ENCODE measurements around the gene HCFC1R1. TPM values are rescaled to one million over a fixed set of nuclear protein-coding genes. Genes with fewer than 3 reads are reported as not detected.

Gene HCFC1R1
- total and polyA plus RNA-seq, 2 experiments from 2014 or later, result 30.2 to 192 TPM

DNA sequence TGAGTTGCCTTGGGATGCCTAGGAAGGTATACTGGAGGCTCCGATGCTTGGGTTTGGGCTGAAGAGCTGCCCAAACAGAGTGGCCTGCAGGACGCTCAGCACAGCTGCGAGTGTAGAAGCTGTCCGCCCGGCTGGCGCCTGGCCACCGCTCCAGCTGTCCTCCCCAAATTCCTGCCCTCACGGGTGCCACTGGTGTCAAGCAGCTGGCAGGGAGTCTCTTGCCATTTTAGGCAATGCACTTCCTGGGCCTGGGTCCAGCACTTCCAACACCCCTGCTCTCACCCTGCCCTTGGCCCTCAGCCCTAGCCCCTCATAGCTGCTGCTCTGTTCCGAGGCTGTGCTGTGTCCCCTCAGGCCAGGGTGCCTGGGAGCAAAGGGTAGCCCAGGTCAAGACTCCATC is 38.3 kb downstream of the HCFC1R1 start:
- no peak for DNase-seq (ENCODE audit: low spot score)
- Mint-ChIP-seq H3K27ac (no peak overlapping the region), H3K27me3 (ENCODE audit: insufficient read depth, low read depth, poor library complexity) (peaks cover 11% of the 10 kb centered on the region), H3K4me1 (peaks cover 42% of the 10 kb centered on the region), H3K36me3 (ENCODE audit: low read depth) (peaks cover 3% of the 10 kb centered on the region; the same call in 1 of the 3 replicates), H3K9me3 (peaks cover 2% of the 10 kb centered on the region; the same call in 2 of the 3 replicates), H3K4me3 (no peak overlapping the region)
- Histone ChIP-seq H2AFZ (no peak overlapping the region), H3K27ac (ENCODE audit: low read depth) (no peak overlapping the region), H3K4me2 (no peak overlapping the region), H4K20me1 (replicated peaks; ENCODE audit: insufficient read depth) (no peaks in the 10 kb centered on the region), H3K9me2 (ENCODE audit: insufficient read depth) (no peaks in the 10 kb centered on the region), H3F3A (replicated peaks; ENCODE audit: low read depth) (peaks cover 19% of the 10 kb centered on the region), H3K4me1 (ENCODE audit: insufficient read depth) (peaks cover 32% of the 10 kb centered on the region), H3K27me3 (ENCODE audit: insufficient read depth) (no peaks in the 10 kb centered on the region), H3K36me3 (ENCODE audit: insufficient read depth) (no peaks in the 10 kb centered on the region), H3K4me3 (no peak overlapping the region), H3K79me2 (replicated peaks; ENCODE audit: insufficient read depth) (no peaks in the 10 kb centered on the region)
- no peak for ATAC-seq
- TF ChIP-seq, protein P1, sequence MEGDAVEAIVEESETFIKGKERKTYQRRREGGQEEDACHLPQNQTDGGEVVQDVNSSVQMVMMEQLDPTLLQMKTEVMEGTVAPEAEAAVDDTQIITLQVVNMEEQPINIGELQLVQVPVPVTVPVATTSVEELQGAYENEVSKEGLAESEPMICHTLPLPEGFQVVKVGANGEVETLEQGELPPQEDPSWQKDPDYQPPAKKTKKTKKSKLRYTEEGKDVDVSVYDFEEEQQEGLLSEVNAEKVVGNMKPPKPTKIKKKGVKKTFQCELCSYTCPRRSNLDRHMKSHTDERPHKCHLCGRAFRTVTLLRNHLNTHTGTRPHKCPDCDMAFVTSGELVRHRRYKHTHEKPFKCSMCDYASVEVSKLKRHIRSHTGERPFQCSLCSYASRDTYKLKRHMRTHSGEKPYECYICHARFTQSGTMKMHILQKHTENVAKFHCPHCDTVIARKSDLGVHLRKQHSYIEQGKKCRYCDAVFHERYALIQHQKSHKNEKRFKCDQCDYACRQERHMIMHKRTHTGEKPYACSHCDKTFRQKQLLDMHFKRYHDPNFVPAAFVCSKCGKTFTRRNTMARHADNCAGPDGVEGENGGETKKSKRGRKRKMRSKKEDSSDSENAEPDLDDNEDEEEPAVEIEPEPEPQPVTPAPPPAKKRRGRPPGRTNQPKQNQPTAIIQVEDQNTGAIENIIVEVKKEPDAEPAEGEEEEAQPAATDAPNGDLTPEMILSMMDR (conservative IDR thresholded peaks at IDR 0.05; ENCODE audit: low read depth in 2 of 2), result no peak
- TF ChIP-seq ZNF114 (CRISPR knock-in tag; IDR thresholded peaks at IDR 0.05) (no peak), STAT1 (IDR thresholded peaks at IDR 0.05; ENCODE audit: unreplicated experiment) (no peak), NANOG (IDR thresholded peaks at IDR 0.05; ENCODE audit: borderline replicate concordance) (no peak), EZH2 (IDR thresholded peaks at IDR 0.05; ENCODE audit: low read depth, unreplicated experiment) (no peak), POLR2AphosphoS5 (IDR thresholded peaks at IDR 0.05; ENCODE audit: low read depth) (no peak), EZH2phosphoT487 (IDR thresholded peaks at IDR 0.05; ENCODE audit: unreplicated experiment) (no peak), ZNF331 (CRISPR knock-in tag; IDR thresholded peaks at IDR 0.05; ENCODE audit: low read depth) (no peak), CREB1 (CRISPR knock-in tag; IDR thresholded peaks at IDR 0.05; ENCODE audit: low read depth) (no peak), JUNB (IDR thresholded peaks at IDR 0.05; ENCODE audit: unreplicated experiment) (no peak), REST (IDR thresholded peaks at IDR 0.05; ENCODE audit: unreplicated experiment) (no peak), ETS1 (IDR thresholded peaks at IDR 0.05) (no peak)
- TF ChIP-seq, protein P2, sequence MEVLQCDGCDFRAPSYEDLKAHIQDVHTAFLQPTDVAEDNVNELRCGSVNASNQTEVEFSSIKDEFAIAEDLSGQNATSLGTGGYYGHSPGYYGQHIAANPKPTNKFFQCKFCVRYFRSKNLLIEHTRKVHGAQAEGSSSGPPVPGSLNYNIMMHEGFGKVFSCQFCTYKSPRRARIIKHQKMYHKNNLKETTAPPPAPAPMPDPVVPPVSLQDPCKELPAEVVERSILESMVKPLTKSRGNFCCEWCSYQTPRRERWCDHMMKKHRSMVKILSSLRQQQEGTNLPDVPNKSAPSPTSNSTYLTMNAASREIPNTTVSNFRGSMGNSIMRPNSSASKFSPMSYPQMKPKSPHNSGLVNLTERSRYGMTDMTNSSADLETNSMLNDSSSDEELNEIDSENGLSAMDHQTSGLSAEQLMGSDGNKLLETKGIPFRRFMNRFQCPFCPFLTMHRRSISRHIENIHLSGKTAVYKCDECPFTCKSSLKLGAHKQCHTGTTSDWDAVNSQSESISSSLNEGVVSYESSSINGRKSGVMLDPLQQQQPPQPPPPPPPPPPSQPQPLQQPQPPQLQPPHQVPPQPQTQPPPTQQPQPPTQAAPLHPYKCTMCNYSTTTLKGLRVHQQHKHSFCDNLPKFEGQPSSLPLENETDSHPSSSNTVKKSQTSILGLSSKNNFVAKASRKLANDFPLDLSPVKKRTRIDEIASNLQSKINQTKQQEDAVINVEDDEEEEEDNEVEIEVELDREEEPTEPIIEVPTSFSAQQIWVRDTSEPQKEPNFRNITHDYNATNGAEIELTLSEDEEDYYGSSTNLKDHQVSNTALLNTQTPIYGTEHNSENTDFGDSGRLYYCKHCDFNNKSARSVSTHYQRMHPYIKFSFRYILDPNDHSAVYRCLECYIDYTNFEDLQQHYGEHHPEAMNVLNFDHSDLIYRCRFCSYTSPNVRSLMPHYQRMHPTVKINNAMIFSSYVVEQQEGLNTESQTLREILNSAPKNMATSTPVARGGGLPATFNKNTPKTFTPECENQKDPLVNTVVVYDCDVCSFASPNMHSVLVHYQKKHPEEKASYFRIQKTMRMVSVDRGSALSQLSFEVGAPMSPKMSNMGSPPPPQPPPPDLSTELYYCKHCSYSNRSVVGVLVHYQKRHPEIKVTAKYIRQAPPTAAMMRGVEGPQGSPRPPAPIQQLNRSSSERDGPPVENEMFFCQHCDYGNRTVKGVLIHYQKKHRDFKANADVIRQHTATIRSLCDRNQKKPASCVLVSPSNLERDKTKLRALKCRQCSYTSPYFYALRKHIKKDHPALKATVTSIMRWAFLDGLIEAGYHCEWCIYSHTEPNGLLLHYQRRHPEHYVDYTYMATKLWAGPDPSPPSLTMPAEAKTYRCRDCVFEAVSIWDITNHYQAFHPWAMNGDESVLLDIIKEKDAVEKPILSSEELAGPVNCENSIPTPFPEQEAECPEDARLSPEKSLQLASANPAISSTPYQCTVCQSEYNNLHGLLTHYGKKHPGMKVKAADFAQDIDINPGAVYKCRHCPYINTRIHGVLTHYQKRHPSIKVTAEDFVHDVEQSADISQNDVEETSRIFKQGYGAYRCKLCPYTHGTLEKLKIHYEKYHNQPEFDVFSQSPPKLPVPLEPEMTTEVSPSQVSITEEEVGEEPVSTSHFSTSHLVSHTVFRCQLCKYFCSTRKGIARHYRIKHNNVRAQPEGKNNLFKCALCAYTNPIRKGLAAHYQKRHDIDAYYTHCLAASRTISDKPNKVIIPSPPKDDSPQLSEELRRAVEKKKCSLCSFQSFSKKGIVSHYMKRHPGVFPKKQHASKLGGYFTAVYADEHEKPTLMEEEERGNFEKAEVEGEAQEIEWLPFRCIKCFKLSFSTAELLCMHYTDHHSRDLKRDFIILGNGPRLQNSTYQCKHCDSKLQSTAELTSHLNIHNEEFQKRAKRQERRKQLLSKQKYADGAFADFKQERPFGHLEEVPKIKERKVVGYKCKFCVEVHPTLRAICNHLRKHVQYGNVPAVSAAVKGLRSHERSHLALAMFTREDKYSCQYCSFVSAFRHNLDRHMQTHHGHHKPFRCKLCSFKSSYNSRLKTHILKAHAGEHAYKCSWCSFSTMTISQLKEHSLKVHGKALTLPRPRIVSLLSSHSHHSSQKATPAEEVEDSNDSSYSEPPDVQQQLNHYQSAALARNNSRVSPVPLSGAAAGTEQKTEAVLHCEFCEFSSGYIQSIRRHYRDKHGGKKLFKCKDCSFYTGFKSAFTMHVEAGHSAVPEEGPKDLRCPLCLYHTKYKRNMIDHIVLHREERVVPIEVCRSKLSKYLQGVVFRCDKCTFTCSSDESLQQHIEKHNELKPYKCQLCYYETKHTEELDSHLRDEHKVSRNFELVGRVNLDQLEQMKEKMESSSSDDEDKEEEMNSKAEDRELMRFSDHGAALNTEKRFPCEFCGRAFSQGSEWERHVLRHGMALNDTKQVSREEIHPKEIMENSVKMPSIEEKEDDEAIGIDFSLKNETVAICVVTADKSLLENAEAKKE (CRISPR knock-in tag; IDR thresholded peaks at IDR 0.05), result no peak

Data from GM23338 (cell line).